Activated CD8-positive, alpha-beta T cell treated with anti-CD3 and anti-CD28 coated beads, Interleukin-2, amount 10 ng/mL, durations not matched to agents 7 days and 5 days (primary cell): Measurements from ENCODE around the gene SPIN1. TPM values are rescaled to one million over a fixed set of nuclear protein-coding genes. Genes with fewer than 3 reads are reported as not detected.
"Not testable (repeated sequence)": the region's sequence is repeated elsewhere in the genome, so short reads cannot be mapped to it uniquely, and the experiment has no call there.

Experiments used
- ATAC-seq: fragments of 150-1000 bp; cut with Tn5 transposase; one replicate; pipeline ENCODE4 v1.10.0; 2021; ENCODE audit warnings: moderate library complexity
- CTCF ChIA-PET: fragments of 350-600 bp; sonication (Branson Sonifier 250); formaldehyde crosslinking; loops from one replicate; lab custom pipeline; 2021; ENCODE audit warnings: antibody characterized with exemption; lab: Charles Lee
- POLR2A ChIA-PET: fragments of 350-600 bp; sonication (Branson Sonifier 250); formaldehyde crosslinking; loops from one replicate; lab custom pipeline; 2021; ENCODE audit warnings: antibody characterized with exemption; lab: Charles Lee
- DNase-seq: peaks from one replicate; pipeline ENCODE4 v3.0.0-alpha.2; 2020
- H3K27ac Mint-ChIP-seq: one replicate; pipeline ENCODE4 v1.8.0; 2021; ENCODE audit warnings: mild to moderate bottlenecking, mixed read lengths
- H3K27me3 Mint-ChIP-seq: one replicate; pipeline ENCODE4 v1.8.0; 2021; ENCODE audit warnings: low read depth, mixed read lengths
- H3K36me3 Mint-ChIP-seq: one replicate; pipeline ENCODE4 v1.8.0; 2021; ENCODE audit warnings: low read depth, mixed read lengths
- H3K4me1 Mint-ChIP-seq: one replicate; pipeline ENCODE4 v1.8.0; 2021; ENCODE audit warnings: low read depth, mixed read lengths
- H3K4me3 Mint-ChIP-seq: one replicate; pipeline ENCODE4 v1.8.0; 2021; ENCODE audit warnings: mild to moderate bottlenecking, mixed read lengths
- H3K9me3 Mint-ChIP-seq: one replicate; pipeline ENCODE4 v1.8.0; 2022; ENCODE audit warnings: mixed read lengths; ENCODE audit not compliant: insufficient read depth
- total RNA-seq, 2 experiments: library from RNA; stranded (reverse); gene quantifications; one replicate each; pipeline ENCODE4 v1.2.3, GENCODE V29; 2021

Gene SPIN1
- total RNA-seq, result 10 to 100 TPM; 50.5 to 54.4 TPM

DNA sequence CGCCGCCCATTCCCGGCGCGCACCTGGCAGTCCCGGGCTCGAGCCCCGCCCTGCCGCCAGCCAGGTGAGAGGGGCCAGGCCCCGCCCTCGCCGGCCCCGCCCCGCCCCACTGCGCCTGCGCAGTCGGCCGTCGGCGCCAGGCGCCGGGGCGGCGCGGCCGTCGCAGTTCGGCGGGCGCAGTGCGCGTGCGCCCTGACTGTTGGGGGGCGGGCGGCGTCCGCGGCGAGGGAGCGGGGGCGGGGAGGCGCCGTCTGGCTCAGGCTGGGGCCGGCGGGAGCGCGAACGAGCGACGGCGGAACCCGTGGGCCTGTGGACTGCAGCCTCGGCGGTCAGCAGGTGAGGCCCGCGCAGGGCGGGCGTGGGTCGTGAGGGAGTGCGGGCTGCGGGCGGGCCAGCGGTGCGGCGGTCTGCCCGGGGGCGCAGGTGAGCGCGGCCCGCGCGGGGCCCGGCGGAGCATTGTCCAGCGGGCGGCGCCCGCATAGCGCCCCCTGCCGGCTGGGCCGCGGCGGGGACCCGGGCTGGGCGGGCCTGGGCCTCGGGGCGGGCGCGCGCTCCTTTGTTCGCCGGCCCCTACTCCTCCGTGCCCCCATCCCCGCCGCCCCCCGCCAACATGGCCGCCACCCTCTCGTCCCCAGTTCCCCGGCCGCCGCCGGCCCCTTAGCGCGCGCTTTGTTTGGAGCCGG, at the start of gene SPIN1:
Gene SPIN1, plus strand, starts transcription at position 242 of the 683 bp plus-strand sequence. CDS start 38,096 bp downstream, outside the sequence.
- POLR2A ChIA-PET, result interaction anchor here (1.2 kb wide), 1 partner anchor 84 kb away, joined by 3 read pairs; no protein-coding TSS in a partner anchor

DNA sequence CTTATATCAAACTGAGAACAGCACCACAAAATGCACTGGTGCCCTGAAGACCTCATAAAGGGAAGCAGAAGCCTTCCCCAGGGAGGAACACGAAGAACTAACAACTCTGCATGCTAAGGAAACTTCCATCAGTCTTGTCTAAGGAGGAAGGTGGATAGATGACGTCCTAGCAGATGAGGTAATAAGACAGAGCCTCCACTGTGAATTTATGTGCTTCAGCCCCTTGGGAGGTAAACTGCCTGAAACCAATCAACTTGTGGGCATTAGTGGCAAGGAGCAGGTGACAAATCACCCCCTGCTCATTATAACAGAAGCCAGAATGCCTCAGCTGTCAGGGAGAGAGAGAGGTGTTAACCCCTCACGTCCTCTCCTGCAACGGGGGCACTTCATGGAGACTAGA, 48.9 kb upstream of the SPIN1 start:
- DNase-seq (no peak), ATAC-seq (no peak)
- no peaks in the 10 kb centered on the region for H3K9me3 Mint-ChIP-seq
- peaks cover 3% of the 10 kb centered on the region for H3K4me1 Mint-ChIP-seq
- H3K27ac Mint-ChIP-seq, result no peak overlapping the region
- peaks cover 6% of the 10 kb centered on the region for H3K27me3 Mint-ChIP-seq
- no peak overlapping the region for H3K4me3 Mint-ChIP-seq
- no peaks in the 10 kb centered on the region for H3K36me3 Mint-ChIP-seq
- CTCF ChIA-PET, result no interaction called here
- POLR2A ChIA-PET, result no interaction called here

More for the DNA sequence above, at the start of gene SPIN1:
- Mint-ChIP-seq H3K9me3 (no peaks in the 10 kb centered on the region), H3K4me3 (peak within 1 kb of the TSS; percentile 86), H3K4me1 (peaks cover 49% of the 10 kb centered on the region), H3K27me3 (no peaks in the 10 kb centered on the region), H3K27ac (peak within 1 kb of the TSS; percentile 88), H3K36me3 (peaks cover 27% of the 10 kb centered on the region)
- CTCF ChIA-PET, result no interaction called here
- ATAC-seq, result peak; percentile 91
- DNase-seq, result peak; percentile 85

- ChIA-PET CTCF (no interaction called here), POLR2A (no interaction called here)
- Mint-ChIP-seq H3K4me3 (no peak overlapping the region), H3K4me1 (peaks cover 3% of the 10 kb centered on the region), H3K27me3 (peaks cover 5% of the 10 kb centered on the region), H3K36me3 (no peaks in the 10 kb centered on the region), H3K9me3 (no peaks in the 10 kb centered on the region), H3K27ac (no peak overlapping the region)
- no peak for DNase-seq
- ATAC-seq, result no peak
Measured at GRCh38 chr9:88342246-88342645, 46.0 kb upstream of the SPIN1 start.

DNA sequence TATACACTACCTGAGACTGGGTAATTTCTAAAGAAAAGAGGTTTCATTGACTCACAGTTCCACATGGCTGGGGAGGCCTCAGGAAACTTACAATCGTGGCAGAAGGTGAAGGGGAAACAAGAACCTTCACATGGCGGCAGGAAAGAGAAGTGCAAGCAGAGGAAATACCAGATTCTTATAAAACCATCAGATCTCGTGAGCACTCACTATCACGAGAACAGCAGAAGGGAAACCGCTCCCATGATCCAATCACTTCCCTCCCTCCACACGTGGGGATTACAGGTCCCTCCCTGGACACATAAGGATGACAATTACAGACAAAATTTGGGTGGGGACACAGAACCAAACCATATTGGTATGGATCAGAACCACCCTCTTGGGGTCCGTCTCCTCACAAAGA, 44.2 kb upstream of the SPIN1 start:
- no peaks in the 10 kb centered on the region for H3K9me3 Mint-ChIP-seq
- no peak overlapping the region for H3K4me3 Mint-ChIP-seq
- H3K27ac Mint-ChIP-seq, result no peak overlapping the region
- DNase-seq, result no peak
- no peak for ATAC-seq
- CTCF ChIA-PET, result no interaction called here
- H3K4me1 Mint-ChIP-seq, result peaks cover 3% of the 10 kb centered on the region
- no peaks in the 10 kb centered on the region for H3K36me3 Mint-ChIP-seq
- H3K27me3 Mint-ChIP-seq, result peaks cover 5% of the 10 kb centered on the region
- POLR2A ChIA-PET, result no interaction called here

DNA sequence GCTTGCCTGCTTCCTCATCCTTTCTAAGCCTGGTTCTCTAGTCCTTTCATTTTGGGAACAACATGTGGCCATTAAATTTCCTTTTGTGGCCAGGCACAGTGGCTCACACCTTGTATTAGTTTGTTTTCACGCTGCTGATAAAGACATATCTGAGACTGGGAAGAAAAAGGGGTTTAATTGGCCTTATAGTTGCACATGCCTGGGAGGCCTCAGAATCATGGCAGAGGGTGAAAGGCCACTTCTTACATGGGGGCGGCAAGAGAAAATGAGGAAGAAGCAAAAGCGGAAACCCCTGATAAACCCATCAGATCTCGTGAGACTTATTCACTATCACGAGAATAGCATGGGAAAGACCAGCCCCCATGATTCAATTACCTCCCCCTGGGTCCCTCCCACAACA, 37.9 kb upstream of the SPIN1 start:
- H3K4me1 Mint-ChIP-seq, H3K4me3 Mint-ChIP-seq, H3K27ac Mint-ChIP-seq, DNase-seq, CTCF ChIA-PET, ATAC-seq, POLR2A ChIA-PET, H3K36me3 Mint-ChIP-seq, H3K9me3 Mint-ChIP-seq, H3K27me3 Mint-ChIP-seq: not testable (repeated sequence)

DNA sequence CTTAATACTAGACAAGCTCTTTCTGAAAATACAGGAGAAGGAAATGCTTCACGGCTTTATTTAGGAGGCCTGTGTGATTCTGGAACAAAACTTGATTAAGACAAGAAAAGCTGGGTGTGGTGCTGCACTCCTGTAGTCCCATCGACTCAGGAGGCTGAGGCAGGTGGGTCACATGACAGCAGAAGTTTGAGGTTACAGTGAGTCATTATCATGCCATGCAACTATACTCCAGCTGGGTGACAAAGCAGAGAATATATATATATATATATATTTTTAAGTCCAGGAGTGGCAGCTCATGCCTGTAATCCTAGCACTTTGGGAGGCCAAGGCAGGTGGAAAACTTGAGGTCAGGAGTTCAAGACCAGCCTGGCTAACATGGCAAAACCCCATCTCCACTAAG, 33.1 kb upstream of the SPIN1 start:
- ATAC-seq, result peak; percentile 42
- no peak overlapping the region for H3K27ac Mint-ChIP-seq
- ChIA-PET CTCF (interaction anchor here (1.3 kb wide), 1 partner anchor 52 kb away, joined by 3 read pairs; no protein-coding TSS in a partner anchor), POLR2A (no interaction called here)
- peaks cover 18% of the 10 kb centered on the region for H3K4me1 Mint-ChIP-seq
- peak; percentile 25 for DNase-seq
- peaks cover 3% of the 10 kb centered on the region for H3K27me3 Mint-ChIP-seq
- H3K4me3 Mint-ChIP-seq, result no peak overlapping the region
- peaks cover 15% of the 10 kb centered on the region for H3K36me3 Mint-ChIP-seq
- peaks cover 17% of the 10 kb centered on the region for H3K9me3 Mint-ChIP-seq

GRCh38 chr9:88357250-88357649, 31.0 kb upstream of the SPIN1 start:
- H3K4me3 Mint-ChIP-seq, POLR2A ChIA-PET, H3K27ac Mint-ChIP-seq, DNase-seq, ATAC-seq, CTCF ChIA-PET, H3K27me3 Mint-ChIP-seq: not testable (repeated sequence)
- peaks cover 17% of the 10 kb centered on the region for H3K9me3 Mint-ChIP-seq
- peaks cover 15% of the 10 kb centered on the region for H3K36me3 Mint-ChIP-seq
- peaks cover 18% of the 10 kb centered on the region for H3K4me1 Mint-ChIP-seq

DNA sequence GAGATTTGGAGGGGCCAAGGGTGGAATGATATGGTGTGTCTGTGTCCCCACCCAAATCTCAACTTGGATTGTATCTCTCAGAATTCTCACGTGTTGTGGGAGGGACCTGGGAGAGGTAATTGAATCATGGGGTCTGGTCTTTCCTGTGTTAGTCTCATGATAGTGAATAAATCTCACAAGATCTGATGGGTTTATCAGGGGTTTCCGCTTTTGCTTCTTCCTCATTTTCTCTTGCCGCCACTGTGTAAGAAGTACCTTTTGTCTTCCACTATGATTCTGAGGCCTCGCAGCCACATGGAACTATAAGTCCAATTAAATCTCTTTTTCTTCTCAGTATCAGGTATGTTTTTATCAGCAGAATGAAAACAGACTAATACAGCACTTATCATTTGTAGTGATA, 29.5 kb upstream of the SPIN1 start:
- Mint-ChIP-seq H3K36me3 (peaks cover 15% of the 10 kb centered on the region), H3K9me3 (peaks cover 14% of the 10 kb centered on the region), H3K27ac (no peak overlapping the region), H3K4me1 (peaks cover 18% of the 10 kb centered on the region), H3K27me3 (peaks cover 9% of the 10 kb centered on the region), H3K4me3 (no peak overlapping the region)
- ChIA-PET POLR2A (no interaction called here), CTCF (no interaction called here)
- ATAC-seq (no peak), DNase-seq (no peak)

GRCh38 chr9:88359974-88360373, 28.3 kb upstream of the SPIN1 start:
- ATAC-seq (no peak), DNase-seq (no peak)
- peaks cover 10% of the 10 kb centered on the region for H3K36me3 Mint-ChIP-seq
- peaks cover 17% of the 10 kb centered on the region for H3K4me1 Mint-ChIP-seq
- ChIA-PET CTCF (no interaction called here), POLR2A (no interaction called here)
- H3K4me3 Mint-ChIP-seq, result no peak overlapping the region
- H3K9me3 Mint-ChIP-seq, result peaks cover 8% of the 10 kb centered on the region
- peaks cover 13% of the 10 kb centered on the region for H3K27me3 Mint-ChIP-seq
- H3K27ac Mint-ChIP-seq, result no peak overlapping the region

GRCh38 chr9:88362681-88363080, 25.6 kb upstream of the SPIN1 start:
- ChIA-PET POLR2A (no interaction called here), CTCF (no interaction called here)
- Mint-ChIP-seq H3K27ac (no peak overlapping the region), H3K4me1 (peaks cover 6% of the 10 kb centered on the region), H3K36me3 (peaks cover 13% of the 10 kb centered on the region), H3K9me3 (peaks cover 13% of the 10 kb centered on the region), H3K4me3 (no peak overlapping the region), H3K27me3 (peaks cover 13% of the 10 kb centered on the region)
- DNase-seq (no peak), ATAC-seq (no peak)

DNA sequence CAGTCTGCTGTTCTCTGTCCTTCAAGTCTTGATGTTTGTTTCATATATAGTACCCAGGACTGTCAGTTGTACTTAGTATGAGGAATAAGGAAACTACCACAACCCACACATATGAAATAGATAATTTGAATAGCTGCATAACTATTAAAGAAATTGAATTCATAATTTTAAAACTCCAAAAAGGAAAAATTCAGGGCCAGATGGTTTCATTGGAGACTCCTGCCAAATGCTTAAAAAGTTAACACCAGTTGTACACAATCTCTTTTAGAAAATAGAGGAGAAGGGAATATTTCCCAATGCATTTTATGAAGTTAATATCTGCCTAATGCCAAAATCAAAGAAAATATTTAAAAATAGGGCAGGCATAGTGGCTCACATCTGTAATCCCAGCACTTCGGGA, 24.6 kb upstream of the SPIN1 start:
- ATAC-seq, result no peak
- no peak for DNase-seq
- H3K36me3 Mint-ChIP-seq, result peaks cover 10% of the 10 kb centered on the region
- no peak overlapping the region for H3K4me3 Mint-ChIP-seq
- CTCF ChIA-PET, result no interaction called here
- peaks cover 13% of the 10 kb centered on the region for H3K27me3 Mint-ChIP-seq
- peaks cover 8% of the 10 kb centered on the region for H3K9me3 Mint-ChIP-seq
- no peaks in the 10 kb centered on the region for H3K4me1 Mint-ChIP-seq
- no peak overlapping the region for H3K27ac Mint-ChIP-seq
- POLR2A ChIA-PET, result no interaction called here

GRCh38 chr9:88364706-88365105, 23.5 kb upstream of the SPIN1 start:
- Mint-ChIP-seq H3K9me3 (peaks cover 5% of the 10 kb centered on the region), H3K36me3 (peaks cover 7% of the 10 kb centered on the region), H3K27ac (no peak overlapping the region), H3K27me3 (peaks cover 13% of the 10 kb centered on the region), H3K4me1 (no peaks in the 10 kb centered on the region), H3K4me3 (no peak overlapping the region)
- ChIA-PET POLR2A (no interaction called here), CTCF (no interaction called here)
- no peak for DNase-seq
- no peak for ATAC-seq
